HG02798 (cell line): Measurements from ENCODE around the gene TET3.
"Not testable (repeated sequence)": the region's sequence is repeated elsewhere in the genome, so short reads cannot be mapped to it uniquely, and the experiment has no call there.

Experiments used
- ATAC-seq: cut with Tn5 transposase; IDR thresholded peaks from one replicate; pipeline ENCODE4 v1.9.1; 2021; ENCODE audit warnings: mild to moderate bottlenecking; ENCODE audit not compliant: unreplicated experiment, poor library complexity

Gene TET3

GRCh38 chr2:73984203-73984921, at the start of gene TET3:
Gene TET3 (plus strand): TSS chr2:73984910. CDS start chr2:73986404, 1,494 bp downstream.
- peak; percentile 43 for ATAC-seq

DNA sequence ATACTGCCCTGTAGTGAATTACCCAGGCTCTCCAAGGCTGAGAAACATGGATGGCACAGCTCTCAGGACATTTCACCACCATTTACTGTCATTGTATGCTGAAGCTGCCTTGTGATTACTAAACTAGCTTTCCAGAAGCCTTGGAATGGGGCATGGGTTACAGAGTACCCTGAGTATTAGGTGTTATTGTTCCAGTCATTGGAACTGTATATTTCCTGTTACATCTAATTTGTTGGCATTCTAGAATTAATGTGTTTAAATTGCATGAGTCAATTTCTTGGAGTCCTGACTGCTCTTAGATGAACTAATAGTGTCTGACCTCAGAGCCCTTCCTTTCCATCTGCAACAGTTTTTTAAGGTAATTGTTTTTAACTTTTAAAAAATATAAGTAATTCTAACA, 49.1 kb upstream of the TET3 start:
- no peak for ATAC-seq

- no peak for ATAC-seq
Measured at GRCh38 chr2:73937103-73937885, 47.4 kb upstream of the TET3 start.

DNA sequence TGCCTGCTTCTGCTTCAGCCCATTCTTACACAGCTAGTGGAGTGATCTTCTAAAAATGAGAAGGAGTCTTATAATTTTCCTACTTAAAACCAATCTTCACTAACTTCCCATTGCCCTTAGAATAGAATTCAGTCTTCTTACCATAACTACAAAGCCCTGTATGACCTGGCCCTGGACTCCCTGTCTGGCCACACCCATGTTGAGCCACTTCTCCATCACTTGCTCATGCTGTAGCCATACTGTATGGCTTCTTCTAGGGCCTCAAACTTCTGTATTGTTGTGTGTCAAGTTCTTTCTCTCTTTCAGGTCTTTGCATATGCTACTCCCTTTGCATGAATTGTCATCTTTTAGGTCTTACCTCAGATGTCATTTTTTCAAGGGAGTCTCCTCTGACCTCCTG, 46.8 kb upstream of the TET3 start:
- ATAC-seq: no peak

GRCh38 chr2:73938718-73939352, 45.9 kb upstream of the TET3 start:
- no peak for ATAC-seq

- ATAC-seq: no peak
Measured at GRCh38 chr2:73939419-73939818, 45.3 kb upstream of the TET3 start.

DNA sequence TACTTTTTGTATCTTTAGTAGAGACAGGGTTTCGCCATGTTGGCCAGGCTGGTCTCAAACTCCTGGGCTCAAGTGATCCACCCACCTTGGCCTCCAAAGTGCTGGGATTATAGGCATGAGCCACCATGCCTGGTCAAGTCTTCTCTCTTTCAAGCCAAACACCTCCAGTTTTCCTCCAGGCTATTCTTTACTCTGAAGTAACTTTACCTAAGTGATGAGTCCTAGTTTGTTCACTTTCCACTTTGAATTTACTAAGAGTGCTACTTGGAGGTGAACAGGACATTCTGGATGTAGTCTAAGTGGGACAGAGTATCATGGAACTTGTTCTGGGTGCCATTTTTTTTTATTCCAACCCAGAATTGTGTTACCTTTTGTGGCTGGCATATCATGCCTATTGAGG, 44.6 kb upstream of the TET3 start:
- ATAC-seq: not testable (repeated sequence)

DNA sequence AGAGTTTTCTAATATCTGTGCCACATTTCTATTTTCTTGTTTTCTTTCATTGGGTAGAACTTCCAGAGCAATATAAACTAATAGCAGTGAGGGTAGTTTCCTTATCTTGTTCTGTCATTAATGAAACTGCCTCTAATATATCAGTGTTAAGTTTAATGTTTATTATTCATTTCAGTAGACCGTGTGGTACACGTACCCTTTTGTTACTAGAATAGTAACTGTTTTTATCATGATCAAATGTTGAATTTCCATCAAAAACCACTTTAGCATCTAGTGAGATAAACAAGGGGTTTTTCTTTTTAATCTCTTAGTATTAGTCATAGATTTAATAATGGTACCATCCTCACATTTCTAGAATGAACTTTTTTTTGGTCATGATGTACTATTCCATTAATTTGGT, 42.0 kb upstream of the TET3 start:
- no peak for ATAC-seq

GRCh38 chr2:73944714-73945113, 40.0 kb upstream of the TET3 start:
- ATAC-seq: peak; percentile 48

GRCh38 chr2:73946215-73946614, 38.5 kb upstream of the TET3 start:
- ATAC-seq: no peak

GRCh38 chr2:73946666-73947065, 38.0 kb upstream of the TET3 start:
- ATAC-seq: no peak

GRCh38 chr2:73947412-73948018, 37.2 kb upstream of the TET3 start:
- ATAC-seq: no peak

GRCh38 chr2:73949802-73950201, 34.9 kb upstream of the TET3 start:
- ATAC-seq: no peak

DNA sequence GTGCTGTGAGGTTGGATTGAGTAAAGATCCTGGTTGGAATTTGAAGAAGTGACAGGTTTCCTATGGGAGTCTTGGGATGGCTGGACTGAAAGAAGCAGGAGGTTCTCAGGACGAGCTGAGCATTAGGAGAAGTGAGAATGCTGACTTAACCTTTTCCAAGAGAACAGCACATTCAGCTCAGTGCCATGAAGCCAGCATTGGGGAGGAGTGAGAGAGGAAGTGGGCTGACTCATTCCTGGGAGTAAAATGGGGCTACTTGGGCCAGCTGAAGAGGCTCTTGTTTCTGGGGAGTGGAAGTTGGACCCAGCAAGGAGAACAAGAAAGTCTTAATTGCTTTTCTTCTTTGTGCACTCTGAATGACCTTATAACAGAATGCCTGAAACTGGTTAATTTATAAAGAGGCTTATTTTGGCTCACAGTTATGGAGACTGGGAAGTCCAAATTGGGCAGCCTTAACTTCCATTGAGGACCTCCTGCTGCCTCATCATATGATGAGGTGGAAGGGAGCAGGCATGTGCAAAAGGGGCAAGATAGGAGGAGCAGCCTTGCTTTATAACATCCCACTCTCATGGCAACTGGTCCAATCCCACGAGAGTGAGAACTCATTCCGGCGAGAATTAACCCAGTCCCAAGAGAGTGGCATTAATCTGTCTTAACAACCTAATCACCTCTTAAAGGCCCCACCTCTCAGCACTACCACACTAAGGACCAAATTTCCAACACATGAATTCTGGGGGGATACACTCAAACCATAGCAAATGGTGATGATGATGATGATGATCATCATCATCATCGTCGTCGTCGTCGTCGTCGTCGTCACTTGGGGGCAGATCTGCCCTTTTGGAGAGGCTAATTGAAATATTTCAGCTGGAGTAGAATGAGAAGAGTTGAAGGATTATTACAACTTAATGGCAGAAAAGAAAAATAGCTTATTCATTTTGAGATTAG, 31.9 kb upstream of the TET3 start:
- ATAC-seq: no peak

GRCh38 chr2:73956218-73956865, 28.4 kb upstream of the TET3 start:
- ATAC-seq: no peak

GRCh38 chr2:73961274-73961673, 23.4 kb upstream of the TET3 start:
- ATAC-seq: no peak

DNA sequence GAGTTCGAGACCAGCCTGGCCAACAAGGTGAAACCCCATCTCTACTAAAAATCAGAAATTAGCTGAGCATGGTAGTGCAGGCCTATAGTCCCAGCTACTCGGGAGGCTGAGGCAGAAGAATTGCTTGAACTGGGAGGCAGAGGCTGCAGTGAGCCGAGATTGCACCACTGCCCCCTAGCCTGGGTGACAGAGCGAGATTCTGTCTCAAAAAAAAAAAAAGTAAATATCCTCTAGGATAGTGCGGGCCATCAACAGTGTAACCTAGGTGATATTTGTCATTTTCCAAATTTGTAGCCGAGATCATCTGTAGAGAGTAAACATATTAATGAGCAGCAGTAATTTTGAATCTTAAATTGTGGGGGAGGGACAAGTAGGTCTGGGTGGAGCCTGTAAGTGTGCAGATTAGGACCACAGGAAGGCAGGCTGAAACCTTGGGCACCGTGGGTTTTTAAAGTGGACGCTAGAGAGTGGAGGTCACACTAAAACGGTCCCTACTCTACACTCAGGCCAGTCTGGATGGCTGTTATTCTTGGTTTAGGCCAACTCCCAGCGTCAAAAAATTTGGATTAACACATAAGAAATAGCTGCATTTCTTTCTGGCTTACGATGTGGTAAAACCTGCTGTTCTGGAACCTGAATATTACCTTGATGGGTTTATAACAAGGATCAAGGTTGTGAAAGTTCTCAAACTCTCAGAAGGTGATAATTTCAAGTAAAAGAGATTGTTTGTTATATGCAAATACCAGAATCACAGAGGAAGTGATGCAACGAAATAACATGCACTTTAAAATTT, 22.7 kb upstream of the TET3 start:
- no peak for ATAC-seq

- no peak for ATAC-seq
Measured at GRCh38 chr2:73962798-73963197, 21.9 kb upstream of the TET3 start.
